Germinal center (tissue), 1 donor: Measurements from ENCODE around the gene CEP112.

Experiments
- DNase-seq: peaks from one replicate; pipeline ENCODE4 v3.0.0; 2012; ENCODE audit warnings: mixed read lengths, low spot score

Gene CEP112

GRCh38 chr17:65930140-65930730 is 261.7 kb downstream of the CEP112 start:
- DNase-seq, result no peak

GRCh38 chr17:65926599-65926998 is 265.3 kb downstream of the CEP112 start:
- no peak for DNase-seq

- no peak for DNase-seq
Measured at GRCh38 chr17:65925606-65926307, 266.2 kb downstream of the CEP112 start.

- DNase-seq, result no peak
Measured at GRCh38 chr17:65920996-65921395, 270.9 kb downstream of the CEP112 start.

- DNase-seq, result no peak
Measured at GRCh38 chr17:65918916-65919315, 273.0 kb downstream of the CEP112 start.

GRCh38 chr17:65918500-65918899 is 273.4 kb downstream of the CEP112 start:
- no peak for DNase-seq

- DNase-seq, result no peak
Measured at GRCh38 chr17:65917560-65917959, 274.4 kb downstream of the CEP112 start.

GRCh38 chr17:65916425-65916824 is 275.5 kb downstream of the CEP112 start:
- no peak for DNase-seq

GRCh38 chr17:65914784-65915342 is 277.1 kb downstream of the CEP112 start:
- peak; percentile 34 for DNase-seq

- no peak for DNase-seq
Measured at GRCh38 chr17:65913326-65913850, 278.5 kb downstream of the CEP112 start.

- DNase-seq, result no peak
Measured at GRCh38 chr17:65910836-65911235, 281.1 kb downstream of the CEP112 start.

- DNase-seq, result no peak
Measured at GRCh38 chr17:65902831-65903522, 289.0 kb downstream of the CEP112 start.

- DNase-seq, result no peak
Measured at GRCh38 chr17:65902155-65902554, 289.8 kb downstream of the CEP112 start.

- no peak for DNase-seq
Measured at GRCh38 chr17:65901394-65901793, 290.5 kb downstream of the CEP112 start.

- no peak for DNase-seq
Measured at GRCh38 chr17:65900216-65900615, 291.7 kb downstream of the CEP112 start.

GRCh38 chr17:65898651-65899050 is 293.3 kb downstream of the CEP112 start:
- DNase-seq, result no peak

GRCh38 chr17:65896889-65897288 is 295.0 kb downstream of the CEP112 start:
- DNase-seq, result no peak

GRCh38 chr17:65895969-65896368 is 296.0 kb downstream of the CEP112 start:
- no peak for DNase-seq

GRCh38 chr17:65893692-65894279 is 298.1 kb downstream of the CEP112 start:
- no peak for DNase-seq

GRCh38 chr17:65892912-65893377 is 299.0 kb downstream of the CEP112 start:
- DNase-seq, result no peak

- no peak for DNase-seq
Measured at GRCh38 chr17:65891231-65891735, 300.6 kb downstream of the CEP112 start.

- no peak for DNase-seq
Measured at GRCh38 chr17:65888649-65889048, 303.3 kb downstream of the CEP112 start.
